ACC112 (cell line): ENCODE results near the gene NUMA1.
A peak's percentile ranks its signal among the peaks of the same experiment; 100 is the strongest.

Experiments used
- H2AFZ ChIP-seq: fragments of 200-600 bp; sonication (generic); one replicate; pipeline ENCODE4 v1.6.0; 2017; ENCODE audit warnings: antibody characterized with exemption, low read length; ENCODE audit not compliant: unreplicated experiment
- H3K27ac ChIP-seq: fragments of 200-600 bp; sonication (generic); 2 replicates; pipeline ENCODE4 v1.5.1; 2014; ENCODE audit warnings: low read depth, mild to moderate bottlenecking, antibody characterized with exemption, low read length, moderate library complexity
- H3K27me3 ChIP-seq: fragments of 200-600 bp; sonication (generic); 2 replicates; pipeline ENCODE4 v1.6.1; 2014; ENCODE audit warnings: mild to moderate bottlenecking, antibody characterized with exemption, low read length, moderate library complexity, mixed read lengths; ENCODE audit not compliant: insufficient read depth
- H3K36me3 ChIP-seq: fragments of 200-600 bp; sonication (generic); 2 replicates; pipeline ENCODE4 v1.6.1; 2016; ENCODE audit warnings: mild to moderate bottlenecking, antibody characterized with exemption, low read length, moderate library complexity, mixed read lengths; ENCODE audit not compliant: insufficient read depth
- H3K4me1 ChIP-seq: fragments of 200-600 bp; sonication (generic); one replicate; pipeline ENCODE4 v1.6.1; 2016; ENCODE audit warnings: low read length, mixed read lengths; ENCODE audit not compliant: insufficient read depth, unreplicated experiment, control insufficient read depth
- H3K4me3 ChIP-seq: fragments of 200-600 bp; sonication (generic); 2 replicates; pipeline ENCODE4 v1.5.1; 2014; ENCODE audit warnings: mild to moderate bottlenecking, low read depth, low read length
- H3K79me2 ChIP-seq: fragments of 200-600 bp; sonication (generic); one replicate; pipeline ENCODE4 v1.6.0; 2016; ENCODE audit warnings: low read length; ENCODE audit not compliant: control insufficient read depth, unreplicated experiment, insufficient read depth

The NUMA1 gene

DNA sequence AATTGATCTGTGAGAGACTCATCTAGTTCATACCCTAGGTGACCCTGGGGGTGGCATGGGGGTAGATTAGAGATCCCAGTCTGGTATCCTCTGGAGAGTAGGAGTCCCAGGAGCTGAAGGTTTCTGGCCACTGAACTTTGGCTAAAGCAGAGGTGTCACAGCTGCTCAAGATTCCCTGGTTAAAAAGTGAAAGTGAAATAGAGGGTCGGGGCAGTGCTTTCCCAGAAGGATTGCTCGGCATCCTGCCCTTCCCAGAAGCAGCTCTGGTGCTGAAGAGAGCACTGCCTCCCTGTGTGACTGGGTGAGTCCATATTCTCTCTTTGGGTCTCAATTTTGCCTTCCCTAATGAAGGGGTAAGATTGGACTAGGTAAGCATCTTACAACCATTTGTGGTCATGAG lies 81.0 kb downstream of the NUMA1 start:
- Histone ChIP-seq H3K79me2 (no peaks in the 10 kb centered on the region), H3K27ac (peak overlapping the region; percentile 36), H2AFZ (no peak overlapping the region), H3K4me1 (peaks cover 9% of the 10 kb centered on the region), H3K4me3 (peak overlapping the region; percentile 58; the same call in 1 of the 2 replicates), H3K36me3 (no peaks in the 10 kb centered on the region), H3K27me3 (no peaks in the 10 kb centered on the region)

DNA sequence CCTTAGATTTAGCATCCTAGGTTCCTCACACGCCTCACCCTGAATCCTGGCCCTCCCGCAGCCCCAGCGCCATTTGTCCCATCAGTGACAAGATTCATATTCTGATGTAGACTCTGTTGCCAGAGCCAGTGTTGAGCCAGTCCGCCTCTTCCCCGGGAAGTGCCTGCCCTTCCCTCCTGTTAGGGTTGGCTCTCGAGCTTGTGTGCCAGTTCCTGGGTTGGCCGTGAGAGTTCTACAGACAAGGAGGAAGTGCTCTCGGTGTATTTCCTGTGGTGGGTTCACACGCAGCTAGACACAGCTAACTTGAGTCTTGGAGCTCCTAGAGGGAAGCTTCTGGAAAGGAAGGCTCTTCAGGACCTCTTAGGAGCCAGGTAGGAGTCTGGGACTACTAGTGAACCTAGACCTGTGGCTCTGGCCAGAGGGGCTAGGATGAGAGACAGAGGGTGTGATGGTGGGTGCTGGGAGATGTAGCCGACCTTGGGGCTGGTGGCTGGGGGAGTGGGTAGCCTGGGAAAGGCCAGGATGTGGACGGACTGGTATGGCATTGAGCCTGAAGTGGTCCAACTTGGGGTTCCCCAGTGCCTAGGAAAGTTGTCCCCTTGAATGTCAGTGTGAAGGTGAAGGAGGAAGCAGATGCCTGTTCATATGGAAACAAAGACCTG lies 81.6 kb downstream of the NUMA1 start, which contains the start of gene IL18BP:
IL18BP (plus strand) TSS at position 261 of the 662 bp plus-strand sequence. CDS start 1,076 bp downstream, outside the sequence.
- H3K4me1 ChIP-seq, result peaks cover 9% of the 10 kb centered on the region
- H3K36me3 ChIP-seq, result no peaks in the 10 kb centered on the region
- H3K27me3 ChIP-seq, result no peaks in the 10 kb centered on the region
- H2AFZ ChIP-seq, result no peak within 1 kb of the TSS
- H3K4me3 ChIP-seq, result peak within 1 kb of the TSS; percentile 58; the same call in 1 of the 2 replicates
- H3K27ac ChIP-seq, result peak within 1 kb of the TSS; percentile 36
- H3K79me2 ChIP-seq, result no peaks in the 10 kb centered on the region

DNA sequence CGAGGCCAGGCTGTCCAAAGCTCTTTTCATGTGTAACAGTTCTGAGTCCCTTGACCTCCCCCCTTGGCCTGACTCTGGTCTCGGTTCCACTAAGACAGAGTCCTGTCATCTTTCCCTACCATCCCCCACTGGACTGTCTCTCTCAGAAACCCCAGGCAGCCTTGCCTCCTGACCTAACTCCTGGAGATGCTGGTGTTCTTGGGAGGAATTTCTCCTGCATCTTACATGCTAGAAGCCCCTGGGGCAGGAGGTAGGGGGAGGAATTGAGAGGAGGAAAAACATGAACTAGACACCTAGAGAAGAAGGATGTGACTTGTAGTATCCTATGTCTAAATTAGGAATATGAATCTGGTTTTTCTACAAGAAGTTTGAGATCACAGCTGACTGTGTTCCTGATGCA lies 82.3 kb downstream of the NUMA1 start:
- no peaks in the 10 kb centered on the region for H3K79me2 ChIP-seq
- no peak overlapping the region for H2AFZ ChIP-seq
- H3K36me3 ChIP-seq, result no peaks in the 10 kb centered on the region
- no peak overlapping the region for H3K27ac ChIP-seq
- no peak overlapping the region for H3K4me3 ChIP-seq
- no peaks in the 10 kb centered on the region for H3K27me3 ChIP-seq
- peaks cover 9% of the 10 kb centered on the region for H3K4me1 ChIP-seq

DNA sequence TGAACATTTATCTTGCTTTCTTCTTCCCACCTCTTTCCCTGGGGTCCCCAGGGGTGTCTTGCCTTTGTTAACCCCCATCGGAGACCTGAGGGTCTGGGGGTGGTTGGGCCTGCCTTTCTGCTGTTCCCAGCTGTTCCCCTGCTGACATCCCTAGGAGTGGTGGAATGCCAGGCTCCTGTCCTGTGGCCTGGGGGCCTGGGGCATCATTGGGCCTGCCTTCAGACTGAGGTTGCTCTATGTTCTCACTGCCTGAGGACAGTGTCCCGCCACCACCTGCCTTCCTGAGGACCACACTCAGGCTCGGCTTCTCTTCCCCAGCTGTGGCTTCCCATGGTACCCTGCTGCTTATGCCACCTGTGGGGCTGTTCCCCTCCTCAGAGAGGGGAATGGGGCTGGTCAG lies 82.7 kb downstream of the NUMA1 start:
- Histone ChIP-seq H2AFZ (no peak overlapping the region), H3K79me2 (no peaks in the 10 kb centered on the region), H3K27me3 (no peaks in the 10 kb centered on the region), H3K36me3 (no peaks in the 10 kb centered on the region), H3K4me1 (peaks cover 9% of the 10 kb centered on the region), H3K27ac (no peak overlapping the region), H3K4me3 (no peak overlapping the region)

DNA sequence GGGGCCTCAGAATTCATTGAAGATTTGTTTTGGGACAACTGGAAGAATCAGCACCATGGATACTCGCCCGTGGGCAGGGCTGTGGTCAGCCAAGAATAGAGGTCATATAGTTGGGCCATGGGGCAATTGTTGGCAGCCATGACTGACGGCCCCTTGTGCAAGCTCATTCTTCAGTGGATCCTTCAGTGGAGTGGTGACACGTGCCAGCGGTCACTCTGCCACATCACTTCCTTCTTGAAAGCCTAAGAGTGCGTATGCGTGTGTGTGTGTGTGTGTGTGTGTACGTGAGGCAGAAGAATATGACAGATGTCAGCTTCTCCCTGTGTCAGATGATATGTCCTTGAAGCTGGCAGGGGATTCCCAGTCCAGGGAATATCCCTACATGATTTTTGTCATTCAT lies 83.4 kb downstream of the NUMA1 start:
- H3K4me3 ChIP-seq, result no peak overlapping the region
- H2AFZ ChIP-seq, result no peak overlapping the region
- no peak overlapping the region for H3K27ac ChIP-seq
- H3K4me1 ChIP-seq, result peaks cover 9% of the 10 kb centered on the region
- H3K27me3 ChIP-seq, result no peaks in the 10 kb centered on the region
- H3K36me3 ChIP-seq, result no peaks in the 10 kb centered on the region
- no peaks in the 10 kb centered on the region for H3K79me2 ChIP-seq

DNA sequence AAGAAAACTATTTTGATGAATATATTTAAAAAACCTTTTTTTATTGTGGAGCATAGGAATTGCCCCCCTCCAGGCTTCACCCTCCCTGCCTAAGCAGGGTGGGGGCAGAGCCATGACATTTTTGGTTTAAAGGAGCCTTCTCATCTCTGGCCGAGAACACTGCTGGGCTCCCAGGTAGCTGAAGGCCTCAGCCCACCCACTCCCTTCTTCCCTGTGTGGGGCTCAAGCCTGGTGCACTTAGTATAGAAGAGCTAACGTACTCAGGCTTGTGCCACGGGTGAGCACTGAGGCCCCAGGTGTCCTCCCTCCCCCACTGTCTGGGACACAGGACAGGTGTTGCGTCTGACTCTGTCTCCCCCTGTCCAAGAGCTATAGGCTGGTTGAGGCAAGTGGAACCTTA lies 83.8 kb downstream of the NUMA1 start:
- H3K4me1 ChIP-seq, result peaks cover 9% of the 10 kb centered on the region
- H3K4me3 ChIP-seq, result no peak overlapping the region
- H3K27ac ChIP-seq, result no peak overlapping the region
- no peaks in the 10 kb centered on the region for H3K36me3 ChIP-seq
- no peak overlapping the region for H2AFZ ChIP-seq
- H3K27me3 ChIP-seq, result no peaks in the 10 kb centered on the region
- no peaks in the 10 kb centered on the region for H3K79me2 ChIP-seq

DNA sequence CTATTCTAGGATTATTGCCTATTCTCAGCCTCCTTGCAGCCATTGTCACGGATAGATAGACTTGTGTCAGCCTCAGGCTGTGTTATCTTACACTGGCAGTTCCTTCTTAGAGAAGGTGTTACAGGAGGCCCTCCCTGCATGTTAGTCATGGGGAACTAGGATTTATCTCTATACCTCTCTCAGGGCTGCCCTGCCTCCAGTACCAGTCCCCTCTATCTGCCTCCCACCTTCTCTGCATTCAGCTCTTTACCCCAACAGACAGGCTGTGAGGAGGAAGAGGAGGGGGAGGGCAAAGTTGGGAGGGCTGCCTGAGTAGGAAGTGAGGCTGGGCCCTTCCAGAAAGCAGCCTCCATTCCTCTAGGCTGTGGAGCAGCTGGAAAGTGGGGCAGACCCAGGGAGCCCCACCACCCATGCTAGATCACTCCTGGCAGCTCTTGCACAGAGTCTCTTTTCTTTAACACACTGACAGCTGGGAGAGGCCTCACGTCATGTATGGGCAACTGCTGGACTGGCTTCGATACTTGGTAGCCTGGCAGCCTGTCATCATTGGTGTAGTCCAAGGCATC lies 84.5 kb downstream of the NUMA1 start:
- no peaks in the 10 kb centered on the region for H3K27me3 ChIP-seq
- H3K36me3 ChIP-seq, result peaks cover under 1% of the 10 kb centered on the region; the same call in 1 of the 2 replicates
- H3K79me2 ChIP-seq, result no peaks in the 10 kb centered on the region
- no peak overlapping the region for H3K4me3 ChIP-seq
- peaks cover 9% of the 10 kb centered on the region for H3K4me1 ChIP-seq
- no peak overlapping the region for H2AFZ ChIP-seq
- no peak overlapping the region for H3K27ac ChIP-seq

DNA sequence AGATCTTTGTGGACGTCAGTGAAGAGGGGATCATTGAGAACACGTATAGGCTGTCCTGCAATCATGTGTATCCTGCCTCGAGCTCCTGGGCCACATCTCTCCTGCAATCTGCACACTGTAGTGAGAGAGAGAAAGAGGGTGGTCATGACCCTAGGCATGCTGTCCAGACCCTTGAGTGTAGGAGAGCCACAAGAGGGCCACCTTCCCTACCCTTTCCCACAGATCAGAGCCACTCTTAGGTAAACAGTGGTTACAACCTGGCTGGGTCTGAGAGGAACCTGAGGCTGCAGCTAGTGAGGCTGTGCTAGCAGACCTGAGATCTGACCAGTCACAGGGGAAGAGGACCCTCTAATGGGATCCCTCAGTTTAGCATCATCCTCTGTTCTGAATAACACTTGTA lies 85.6 kb downstream of the NUMA1 start:
- Histone ChIP-seq H3K4me3 (no peak overlapping the region), H3K27me3 (no peaks in the 10 kb centered on the region), H3K36me3 (peaks cover 5% of the 10 kb centered on the region; the same call in 1 of the 2 replicates), H3K4me1 (peaks cover 7% of the 10 kb centered on the region), H3K79me2 (no peaks in the 10 kb centered on the region), H3K27ac (no peak overlapping the region), H2AFZ (no peak overlapping the region)

DNA sequence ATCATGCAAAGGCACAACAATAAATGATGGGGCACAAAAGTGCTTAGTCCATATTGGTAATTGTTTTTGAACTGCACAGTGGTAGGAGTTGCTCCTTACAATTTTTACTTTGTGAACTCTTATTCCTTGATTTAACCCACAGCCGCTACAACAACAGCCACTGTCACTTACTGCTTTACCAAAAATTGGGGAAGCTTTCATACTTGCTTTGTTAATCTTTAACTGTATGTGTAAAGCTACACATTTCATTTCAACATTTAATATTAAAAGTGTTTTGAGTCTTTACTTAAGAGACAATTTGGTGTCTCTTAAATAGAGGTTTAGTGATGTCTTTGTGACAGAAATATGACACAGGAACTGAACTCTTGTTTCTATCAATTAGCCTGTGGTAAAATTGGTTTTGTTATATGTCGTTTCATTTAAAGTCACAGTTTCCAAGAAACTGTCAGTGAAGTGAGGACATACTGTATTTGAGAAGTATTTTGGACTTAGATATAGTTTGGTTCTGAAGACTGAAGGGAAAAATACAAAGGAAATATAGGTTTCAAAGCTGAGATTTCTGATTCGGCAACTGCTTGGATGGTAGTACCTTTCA lies 88.1 kb downstream of the NUMA1 start:
- no peak overlapping the region for H3K4me3 ChIP-seq
- peaks cover 5% of the 10 kb centered on the region; the same call in 1 of the 2 replicates for H3K36me3 ChIP-seq
- no peaks in the 10 kb centered on the region for H3K79me2 ChIP-seq
- no peak overlapping the region for H3K27ac ChIP-seq
- H3K4me1 ChIP-seq, result no peaks in the 10 kb centered on the region
- no peak overlapping the region for H2AFZ ChIP-seq
- H3K27me3 ChIP-seq, result no peaks in the 10 kb centered on the region

DNA sequence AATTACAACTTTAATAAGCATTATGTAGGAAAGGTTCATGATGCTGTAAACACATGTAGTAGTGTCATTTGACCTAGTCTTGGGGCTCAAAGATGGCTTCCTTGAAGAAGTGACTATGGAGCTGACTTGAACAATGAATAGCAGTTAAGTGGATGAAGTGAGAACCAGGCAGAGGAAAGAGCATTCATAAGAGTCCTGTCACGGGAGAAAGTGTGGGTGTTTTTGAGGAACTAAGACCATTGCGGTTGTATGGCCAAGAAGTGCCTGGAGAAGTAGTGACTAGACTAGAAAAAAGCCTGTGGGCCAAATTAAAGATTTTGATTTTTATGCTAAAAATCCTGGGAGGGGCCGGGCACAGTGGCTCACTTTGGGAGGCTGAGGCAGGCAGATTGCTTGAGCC lies 88.8 kb downstream of the NUMA1 start:
- Histone ChIP-seq H2AFZ (no peak overlapping the region), H3K4me3 (no peak overlapping the region), H3K27me3 (no peaks in the 10 kb centered on the region), H3K27ac (no peak overlapping the region), H3K79me2 (no peaks in the 10 kb centered on the region), H3K36me3 (peaks cover 5% of the 10 kb centered on the region; the same call in 1 of the 2 replicates), H3K4me1 (no peaks in the 10 kb centered on the region)

DNA sequence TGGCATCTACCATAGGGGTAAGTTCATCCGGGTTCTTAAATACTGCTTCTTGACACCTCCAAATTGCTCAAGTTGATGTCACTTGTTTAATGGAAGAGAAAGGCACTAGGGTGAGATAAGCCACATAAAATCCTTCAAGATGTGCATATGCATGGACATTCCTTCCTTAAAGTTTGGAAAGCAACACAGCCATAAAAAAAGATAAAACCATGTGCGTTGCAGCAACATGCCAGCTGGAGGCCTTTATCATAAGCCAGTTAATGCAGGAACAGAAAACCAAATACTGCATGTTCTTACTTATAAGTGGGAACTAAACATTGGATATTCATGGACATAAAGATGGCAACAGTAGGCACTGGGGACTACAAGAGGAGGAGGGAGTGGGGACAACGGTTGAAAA lies 89.6 kb downstream of the NUMA1 start:
- H3K4me1 ChIP-seq, result no peaks in the 10 kb centered on the region

More for the DNA sequence above, 89.6 kb downstream of the NUMA1 start:
- no peak overlapping the region for H2AFZ ChIP-seq
- H3K27me3 ChIP-seq, result no peaks in the 10 kb centered on the region
- no peaks in the 10 kb centered on the region for H3K79me2 ChIP-seq
- peaks cover 5% of the 10 kb centered on the region; the same call in 1 of the 2 replicates for H3K36me3 ChIP-seq
- no peak overlapping the region for H3K27ac ChIP-seq
- H3K4me3 ChIP-seq, result no peak overlapping the region
